OCI-LY3 (cell line): ENCODE data around the gene DOCK2.

Experiments used
- H2AFZ ChIP-seq: fragments of 200-600, 300-600 bp; shearing (Covaris generic); 2 replicates; pipeline ENCODE4 v1.6.0; 2014; ENCODE audit warnings: antibody characterized with exemption, low read depth, low read length
- H3K27ac ChIP-seq: fragments of 200-600, 300-600 bp; sonication (generic); 2 replicates; pipeline ENCODE4 v1.5.1; 2014; ENCODE audit warnings: mild to moderate bottlenecking, low read length, moderate library complexity, mixed read lengths
- H3K27me3 ChIP-seq: fragments of 200-600, 300-600 bp; sonication (generic); 2 replicates; pipeline ENCODE4 v1.6.1; 2014; ENCODE audit warnings: low read depth, low read length, mixed read lengths
- H3K36me3 ChIP-seq: fragments of 200-600, 300-600 bp; sonication (generic); replicated peaks from 2 replicates; pipeline ENCODE3; 2014; ENCODE audit warnings: low read depth, low read length, mixed read lengths
- H3K4me1 ChIP-seq: fragments of 300-600, 200-600 bp; sonication (generic); 2 replicates; pipeline ENCODE4 v1.6.1; 2014; ENCODE audit warnings: low read length, mixed read lengths
- H3K4me2 ChIP-seq: fragments of 200-600, 300-600 bp; sonication (generic); 2 replicates; pipeline ENCODE4 v1.6.1; 2014; ENCODE audit warnings: low read length, mixed read lengths
- H3K4me3 ChIP-seq: fragments of 300-600, 200-600 bp; sonication (generic); 2 replicates; pipeline ENCODE4 v1.5.1; 2014; ENCODE audit warnings: antibody characterized with exemption, mild to moderate bottlenecking, low read length, moderate library complexity
- H3K79me2 ChIP-seq: fragments of 300-600, 200-600 bp; shearing (Covaris generic); 2 replicates; pipeline ENCODE4 v1.6.1; 2014; ENCODE audit warnings: mild to moderate bottlenecking, low read length, mixed read lengths
- H3K9ac ChIP-seq: fragments of 300-600, 200-600 bp; shearing (Covaris generic); 2 replicates; pipeline ENCODE4 v1.6.0; 2014; ENCODE audit warnings: mild to moderate bottlenecking, low read length, moderate library complexity
- H3K9me3 ChIP-seq: fragments of 200-600, 300-600 bp; shearing (Covaris generic); 2 replicates; pipeline ENCODE4 v1.6.1; 2014; ENCODE audit warnings: low read length, mixed read lengths; ENCODE audit not compliant: insufficient read depth
- H4K20me1 ChIP-seq: fragments of 200-600, 300-600 bp; sonication (generic); 2 replicates; pipeline ENCODE4 v1.6.1; 2016; ENCODE audit warnings: low read length, mixed read lengths; ENCODE audit not compliant: insufficient read depth
- EZH2phosphoT487 ChIP-seq: fragments of 200-600 bp; shearing (Covaris generic); IDR thresholded peaks from 2 replicates; pipeline ENCODE4 v1.6.1; 2018; ENCODE audit warnings: antibody characterized with exemption, mixed run types, low read depth
- TF ChIP-seq, protein P1 (sequence below): fragments of 200-600, 300-600 bp; sonication (generic); IDR thresholded peaks from 2 replicates; pipeline ENCODE4 v1.5.1; 2014; ENCODE audit warnings: antibody characterized with exemption, low read length, low read depth

Gene DOCK2

DNA sequence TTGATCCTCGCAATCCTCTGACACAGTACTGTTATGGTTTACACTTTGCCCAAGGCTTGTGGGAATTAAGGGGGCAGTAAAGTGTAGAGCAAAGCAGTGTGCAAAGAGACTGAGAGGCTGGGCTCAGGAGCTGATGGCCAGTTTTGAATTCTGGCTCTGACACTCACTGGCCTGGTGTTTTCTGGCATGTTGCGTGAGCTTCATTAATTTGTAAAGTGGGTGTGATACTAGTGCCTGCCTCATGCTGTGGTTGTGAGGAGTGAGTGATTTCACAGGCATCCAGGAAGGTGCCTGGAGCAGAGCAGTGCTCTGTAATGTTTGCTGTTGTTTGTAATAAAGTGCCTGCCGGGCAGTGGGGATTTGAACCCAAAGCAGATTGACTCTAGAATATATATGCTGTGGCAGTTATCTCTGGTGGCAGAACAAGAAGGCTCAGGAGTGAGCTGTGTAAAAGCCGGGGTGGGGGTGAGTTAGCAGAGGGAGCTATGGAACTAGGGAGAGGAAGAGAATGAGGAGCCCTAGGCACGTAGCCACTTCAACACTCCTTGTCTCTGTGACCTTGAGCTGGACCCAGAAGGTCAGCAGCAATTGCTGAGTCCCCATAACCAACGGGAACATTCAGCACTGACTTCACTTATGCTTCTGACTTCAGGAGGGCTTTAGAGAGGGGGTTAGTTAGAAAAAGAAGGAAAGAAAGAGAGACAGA is 108.5 kb downstream of the DOCK2 start:
- Histone ChIP-seq H3K27me3 (no peaks in the 10 kb centered on the region), H3K79me2 (no peaks in the 10 kb centered on the region; the same call in 1 of the 2 replicates), H3K9me3 (no peaks in the 10 kb centered on the region), H3K36me3 (peaks cover 55% of the 10 kb centered on the region), H3K4me1 (no peaks in the 10 kb centered on the region), H4K20me1 (peaks cover 10% of the 10 kb centered on the region; the same call in 1 of the 2 replicates), H3K4me2 (no peak overlapping the region), H2AFZ (no peak overlapping the region), H3K9ac (no peak overlapping the region), H3K4me3 (no peak overlapping the region), H3K27ac (no peak overlapping the region)
- TF ChIP-seq, protein P1, sequence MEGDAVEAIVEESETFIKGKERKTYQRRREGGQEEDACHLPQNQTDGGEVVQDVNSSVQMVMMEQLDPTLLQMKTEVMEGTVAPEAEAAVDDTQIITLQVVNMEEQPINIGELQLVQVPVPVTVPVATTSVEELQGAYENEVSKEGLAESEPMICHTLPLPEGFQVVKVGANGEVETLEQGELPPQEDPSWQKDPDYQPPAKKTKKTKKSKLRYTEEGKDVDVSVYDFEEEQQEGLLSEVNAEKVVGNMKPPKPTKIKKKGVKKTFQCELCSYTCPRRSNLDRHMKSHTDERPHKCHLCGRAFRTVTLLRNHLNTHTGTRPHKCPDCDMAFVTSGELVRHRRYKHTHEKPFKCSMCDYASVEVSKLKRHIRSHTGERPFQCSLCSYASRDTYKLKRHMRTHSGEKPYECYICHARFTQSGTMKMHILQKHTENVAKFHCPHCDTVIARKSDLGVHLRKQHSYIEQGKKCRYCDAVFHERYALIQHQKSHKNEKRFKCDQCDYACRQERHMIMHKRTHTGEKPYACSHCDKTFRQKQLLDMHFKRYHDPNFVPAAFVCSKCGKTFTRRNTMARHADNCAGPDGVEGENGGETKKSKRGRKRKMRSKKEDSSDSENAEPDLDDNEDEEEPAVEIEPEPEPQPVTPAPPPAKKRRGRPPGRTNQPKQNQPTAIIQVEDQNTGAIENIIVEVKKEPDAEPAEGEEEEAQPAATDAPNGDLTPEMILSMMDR: no peak
- no peak for TF ChIP-seq EZH2phosphoT487

DNA sequence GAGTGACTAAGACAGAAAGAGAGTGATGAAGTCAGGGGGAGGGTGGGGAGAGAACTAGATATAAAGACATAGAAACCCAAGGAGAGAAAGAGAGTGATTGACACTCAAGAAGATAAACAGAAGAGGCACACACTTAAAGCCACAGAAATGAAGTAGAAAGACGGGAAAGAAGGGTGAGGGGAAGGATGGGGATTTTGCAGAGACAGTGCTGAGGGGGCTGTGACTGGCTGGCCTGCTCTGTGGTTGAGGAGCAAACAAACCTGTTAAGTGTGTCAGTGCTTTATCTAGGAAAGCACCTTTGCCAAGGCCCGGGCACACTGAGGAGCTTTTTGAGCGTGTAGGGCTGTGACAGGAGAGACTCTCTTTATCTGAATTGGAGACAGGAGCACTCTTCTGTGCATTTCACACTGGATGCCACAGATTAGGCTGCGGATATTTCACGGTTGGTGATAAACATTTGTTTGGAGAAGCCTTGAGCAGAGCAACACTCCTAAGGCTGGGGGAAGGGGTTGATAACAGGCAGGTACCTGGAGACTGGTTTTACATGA is 109.1 kb downstream of the DOCK2 start:
- Histone ChIP-seq H3K27ac (no peak overlapping the region), H4K20me1 (peaks cover 10% of the 10 kb centered on the region; the same call in 1 of the 2 replicates), H3K79me2 (no peaks in the 10 kb centered on the region; the same call in 1 of the 2 replicates), H3K27me3 (no peaks in the 10 kb centered on the region), H3K36me3 (peaks cover 54% of the 10 kb centered on the region), H3K9ac (no peak overlapping the region), H3K4me3 (no peak overlapping the region), H3K4me2 (no peak overlapping the region), H2AFZ (no peak overlapping the region), H3K4me1 (no peaks in the 10 kb centered on the region), H3K9me3 (no peaks in the 10 kb centered on the region)
- TF ChIP-seq, protein P1: no peak

DNA sequence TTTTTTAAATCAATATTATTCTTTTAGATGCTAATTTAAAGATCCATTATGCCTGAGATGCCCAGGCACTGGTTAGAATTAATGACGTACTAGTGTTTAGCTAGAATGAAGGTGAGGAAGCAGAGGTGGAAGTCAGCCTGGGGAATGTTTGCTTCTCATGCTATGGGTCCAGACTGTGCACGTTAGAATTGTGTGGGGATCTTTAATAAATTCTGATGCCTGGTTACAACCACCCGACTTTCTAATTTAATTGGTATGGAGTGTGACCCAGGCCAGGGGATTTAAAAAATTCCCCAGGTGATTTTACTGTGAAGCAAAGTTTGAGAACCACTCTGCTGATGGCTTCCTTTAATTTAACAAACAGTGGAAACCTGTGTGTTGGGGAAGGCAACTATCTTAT is 111.1 kb downstream of the DOCK2 start:
- Histone ChIP-seq H3K36me3 (peaks cover 51% of the 10 kb centered on the region), H3K4me1 (no peaks in the 10 kb centered on the region), H2AFZ (no peak overlapping the region), H4K20me1 (peaks cover 10% of the 10 kb centered on the region; the same call in 1 of the 2 replicates), H3K9me3 (no peaks in the 10 kb centered on the region), H3K4me2 (no peak overlapping the region), H3K9ac (no peak overlapping the region), H3K27me3 (no peaks in the 10 kb centered on the region), H3K79me2 (no peaks in the 10 kb centered on the region), H3K4me3 (no peak overlapping the region), H3K27ac (no peak overlapping the region)
- no peak for TF ChIP-seq EZH2phosphoT487
- TF ChIP-seq, protein P1: no peak

DNA sequence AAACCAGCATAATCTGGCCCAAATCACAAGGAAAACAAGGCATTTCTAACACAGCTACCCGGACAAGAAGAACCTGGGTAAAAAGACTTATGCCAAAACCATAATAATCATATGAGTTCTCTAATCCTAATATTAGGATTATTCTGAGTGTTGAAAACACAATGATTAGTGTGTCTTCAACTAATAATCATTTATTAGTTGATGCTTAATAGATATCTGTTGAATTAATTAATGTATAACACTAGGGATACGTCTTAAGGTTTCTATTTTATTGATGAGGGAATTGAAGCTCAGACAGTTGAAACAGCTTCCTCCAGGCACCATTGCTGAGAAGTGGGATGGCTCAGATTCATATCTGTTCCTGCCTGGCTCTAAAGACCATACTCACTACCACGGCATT is 112.2 kb downstream of the DOCK2 start:
- no peaks in the 10 kb centered on the region for H3K27me3 ChIP-seq
- no peaks in the 10 kb centered on the region for H3K9me3 ChIP-seq
- H4K20me1 ChIP-seq: peaks cover 15% of the 10 kb centered on the region; the same call in 1 of the 2 replicates
- H3K27ac ChIP-seq: no peak overlapping the region
- no peak overlapping the region for H3K9ac ChIP-seq
- no peak overlapping the region for H2AFZ ChIP-seq
- H3K79me2 ChIP-seq: no peaks in the 10 kb centered on the region
- H3K4me1 ChIP-seq: no peaks in the 10 kb centered on the region
- H3K36me3 ChIP-seq: peaks cover 54% of the 10 kb centered on the region
- no peak overlapping the region for H3K4me2 ChIP-seq
- H3K4me3 ChIP-seq: no peak overlapping the region
- TF ChIP-seq EZH2phosphoT487: no peak
